Stimulated activated naive CD8-positive, alpha-beta T cell treated with anti-CD3 and anti-CD28 coated beads, Interleukin-15, Interleukin-2, amounts not matched to agents 100 ng/mL and 50 ng/mL, for 24 hours (primary cell): ENCODE results near the gene GAS1.

Source experiments
- H3K27ac Mint-ChIP-seq: one replicate; pipeline ENCODE4 v1.8.0; 2021; ENCODE audit warnings: mild to moderate bottlenecking, mixed read lengths
- H3K27me3 Mint-ChIP-seq: one replicate; pipeline ENCODE4 v1.8.0; 2021; ENCODE audit warnings: mixed read lengths
- H3K36me3 Mint-ChIP-seq: one replicate; pipeline ENCODE4 v1.8.0; 2021; ENCODE audit warnings: low read depth, mixed read lengths
- H3K4me1 Mint-ChIP-seq: one replicate; pipeline ENCODE4 v1.8.0; 2021; ENCODE audit warnings: low read depth, mixed read lengths
- H3K4me3 Mint-ChIP-seq: one replicate; pipeline ENCODE4 v1.8.0; 2021; ENCODE audit warnings: mild to moderate bottlenecking, mixed read lengths
- H3K9me3 Mint-ChIP-seq: one replicate; pipeline ENCODE4 v1.8.0; 2021; ENCODE audit warnings: mixed read lengths

The GAS1 gene

GRCh38 chr9:86921151-86921923, 26.0 kb downstream of the GAS1 start:
- H3K27ac Mint-ChIP-seq: no peak overlapping the region
- peaks cover 31% of the 10 kb centered on the region for H3K27me3 Mint-ChIP-seq
- H3K9me3 Mint-ChIP-seq: no peaks in the 10 kb centered on the region
- H3K4me1 Mint-ChIP-seq: no peaks in the 10 kb centered on the region
- H3K36me3 Mint-ChIP-seq: no peaks in the 10 kb centered on the region
- H3K4me3 Mint-ChIP-seq: no peak overlapping the region

GRCh38 chr9:86918556-86918955, 28.8 kb downstream of the GAS1 start:
- Mint-ChIP-seq H3K27ac (no peak overlapping the region), H3K27me3 (peaks cover 30% of the 10 kb centered on the region), H3K36me3 (no peaks in the 10 kb centered on the region), H3K4me3 (no peak overlapping the region), H3K4me1 (no peaks in the 10 kb centered on the region), H3K9me3 (no peaks in the 10 kb centered on the region)

GRCh38 chr9:86912210-86912609, 35.1 kb downstream of the GAS1 start:
- Mint-ChIP-seq H3K27ac (no peak overlapping the region), H3K36me3 (no peaks in the 10 kb centered on the region), H3K4me1 (no peaks in the 10 kb centered on the region), H3K27me3 (peaks cover 35% of the 10 kb centered on the region), H3K4me3 (no peak overlapping the region), H3K9me3 (no peaks in the 10 kb centered on the region)

- H3K36me3 Mint-ChIP-seq: no peaks in the 10 kb centered on the region
Measured at GRCh38 chr9:86909388-86909787, 37.9 kb downstream of the GAS1 start.

DNA sequence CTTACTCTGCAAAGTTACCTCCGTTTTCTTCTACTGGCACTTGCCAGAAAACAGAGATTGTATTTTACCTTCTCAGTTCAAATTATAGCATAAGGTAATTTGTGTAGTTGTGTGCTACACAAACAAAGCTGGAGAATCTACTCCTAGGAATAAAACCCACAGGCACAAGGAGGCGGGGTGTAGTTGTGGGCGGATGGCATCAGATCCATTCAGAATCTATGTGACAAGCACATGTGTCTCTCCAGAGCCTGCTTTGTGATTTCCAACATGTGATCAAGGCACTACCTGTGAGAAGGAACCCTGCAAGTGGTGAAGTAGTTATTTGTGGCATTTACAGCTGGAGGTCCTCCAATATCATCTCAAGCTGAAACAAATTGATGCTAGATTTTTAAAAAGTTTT, 39.0 kb downstream of the GAS1 start:
- H3K36me3 Mint-ChIP-seq: peaks cover 4% of the 10 kb centered on the region
- H3K27me3 Mint-ChIP-seq: peaks cover 56% of the 10 kb centered on the region
- no peaks in the 10 kb centered on the region for H3K9me3 Mint-ChIP-seq
- H3K4me3 Mint-ChIP-seq: no peak overlapping the region
- H3K4me1 Mint-ChIP-seq: peaks cover 6% of the 10 kb centered on the region
- no peak overlapping the region for H3K27ac Mint-ChIP-seq

More at GRCh38 chr9:86909388-86909787, 37.9 kb downstream of the GAS1 start:
- H3K9me3 Mint-ChIP-seq: no peaks in the 10 kb centered on the region
- no peaks in the 10 kb centered on the region for H3K4me1 Mint-ChIP-seq
- no peak overlapping the region for H3K4me3 Mint-ChIP-seq
- H3K27ac Mint-ChIP-seq: no peak overlapping the region
- peaks cover 53% of the 10 kb centered on the region for H3K27me3 Mint-ChIP-seq

- H3K4me1 Mint-ChIP-seq: peaks cover 9% of the 10 kb centered on the region
- H3K27me3 Mint-ChIP-seq: peaks cover 63% of the 10 kb centered on the region
- no peak overlapping the region for H3K27ac Mint-ChIP-seq
- no peaks in the 10 kb centered on the region for H3K9me3 Mint-ChIP-seq
- H3K36me3 Mint-ChIP-seq: peaks cover 4% of the 10 kb centered on the region
- H3K4me3 Mint-ChIP-seq: no peak overlapping the region
Measured at GRCh38 chr9:86907346-86907745, 40.0 kb downstream of the GAS1 start.

DNA sequence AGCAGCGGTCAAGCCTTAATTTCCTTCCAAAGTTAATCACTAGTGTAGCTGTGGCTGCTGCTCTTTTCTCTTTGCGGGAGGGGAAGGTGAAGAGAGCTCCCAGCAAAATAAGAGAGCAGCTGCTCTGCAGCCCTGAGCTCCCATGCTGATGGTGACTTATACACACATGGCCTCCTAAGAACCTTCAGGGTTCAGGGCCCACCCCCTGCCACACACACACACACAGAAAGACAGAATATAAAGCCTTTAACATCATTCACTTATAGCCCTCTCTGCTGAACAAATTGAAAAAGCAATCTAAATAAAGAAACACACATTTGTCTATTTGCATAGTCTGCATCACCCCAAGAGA, 43.6 kb downstream of the GAS1 start:
- Mint-ChIP-seq H3K27me3 (peaks cover 66% of the 10 kb centered on the region), H3K4me3 (no peak overlapping the region), H3K36me3 (peaks cover 4% of the 10 kb centered on the region), H3K9me3 (no peaks in the 10 kb centered on the region), H3K4me1 (peaks cover 9% of the 10 kb centered on the region), H3K27ac (no peak overlapping the region)

DNA sequence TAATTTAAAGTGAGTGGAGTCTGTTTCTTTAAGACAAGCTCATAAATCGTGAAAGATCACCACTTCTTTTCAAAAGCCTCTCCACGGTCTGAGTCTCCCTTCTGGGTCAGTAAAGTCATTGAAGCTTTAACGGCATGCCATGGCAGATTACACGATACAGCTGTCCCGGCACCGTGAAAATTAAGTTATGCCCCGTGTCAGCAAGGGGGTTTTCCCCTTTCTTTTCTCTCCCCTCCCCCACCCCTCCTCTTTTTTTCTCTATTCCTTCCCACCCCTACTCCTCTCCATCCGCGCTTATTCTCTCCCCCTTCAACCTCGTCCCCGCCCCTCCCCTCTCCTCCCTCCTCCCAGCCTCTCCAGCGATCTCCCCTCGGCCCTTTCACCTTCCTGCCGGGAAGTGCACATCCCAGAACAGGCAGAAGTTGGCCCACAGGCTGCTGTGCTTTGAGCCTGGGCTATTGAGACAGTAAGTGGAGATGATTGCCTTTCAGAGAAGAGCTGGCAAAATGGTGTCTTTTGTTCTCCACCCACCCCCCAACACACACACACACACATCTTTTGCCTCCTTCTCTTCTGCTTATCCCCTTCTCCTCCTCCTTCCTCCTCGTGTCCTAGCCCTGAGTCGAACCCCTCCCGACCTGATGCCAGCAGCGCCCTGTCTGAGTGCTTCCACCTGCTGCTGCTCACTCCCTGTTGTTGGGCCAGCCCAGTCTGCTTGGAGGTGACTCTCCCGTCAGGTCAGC, 44.1 kb downstream of the GAS1 start:
- Mint-ChIP-seq H3K27me3 (peaks cover 64% of the 10 kb centered on the region), H3K4me3 (no peak overlapping the region), H3K36me3 (peaks cover 4% of the 10 kb centered on the region), H3K4me1 (peaks cover 9% of the 10 kb centered on the region), H3K9me3 (no peaks in the 10 kb centered on the region), H3K27ac (no peak overlapping the region)

DNA sequence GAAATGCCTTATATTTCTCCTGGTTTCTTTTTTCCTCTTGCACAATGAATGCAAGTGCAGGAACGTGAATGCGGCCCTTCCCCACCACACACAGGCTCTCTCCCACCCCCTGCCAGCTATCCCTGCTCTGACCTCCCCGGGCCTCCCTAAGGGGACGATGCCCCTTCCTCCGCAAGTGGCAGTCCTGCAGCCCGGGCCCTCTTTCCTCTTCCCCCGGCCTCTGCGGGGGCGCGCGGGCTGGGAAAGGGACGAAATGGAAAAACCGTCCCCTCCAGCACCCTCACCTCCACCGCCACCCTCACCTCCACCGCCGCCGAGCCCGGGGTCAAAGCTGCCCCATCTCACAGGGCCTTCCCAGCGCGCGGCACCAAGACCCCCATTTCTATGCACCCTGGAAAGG, 44.7 kb downstream of the GAS1 start:
- Mint-ChIP-seq H3K9me3 (no peaks in the 10 kb centered on the region), H3K4me1 (peaks cover 9% of the 10 kb centered on the region), H3K4me3 (no peak overlapping the region), H3K27ac (no peak overlapping the region), H3K36me3 (peaks cover 4% of the 10 kb centered on the region), H3K27me3 (peaks cover 61% of the 10 kb centered on the region)

- H3K4me1 Mint-ChIP-seq: peaks cover 9% of the 10 kb centered on the region
- H3K27ac Mint-ChIP-seq: no peak overlapping the region
- peaks cover 4% of the 10 kb centered on the region for H3K36me3 Mint-ChIP-seq
- H3K9me3 Mint-ChIP-seq: no peaks in the 10 kb centered on the region
- no peak overlapping the region for H3K4me3 Mint-ChIP-seq
- H3K27me3 Mint-ChIP-seq: peaks cover 57% of the 10 kb centered on the region
Measured at GRCh38 chr9:86902176-86902575, 45.1 kb downstream of the GAS1 start.

GRCh38 chr9:86901511-86901910, 45.8 kb downstream of the GAS1 start:
- H3K4me1 Mint-ChIP-seq: peaks cover 9% of the 10 kb centered on the region
- no peak overlapping the region for H3K4me3 Mint-ChIP-seq

More at GRCh38 chr9:86901511-86901910, 45.8 kb downstream of the GAS1 start:
- H3K9me3 Mint-ChIP-seq: no peaks in the 10 kb centered on the region
- H3K36me3 Mint-ChIP-seq: peaks cover 4% of the 10 kb centered on the region
- H3K27me3 Mint-ChIP-seq: peaks cover 55% of the 10 kb centered on the region
- H3K27ac Mint-ChIP-seq: no peak overlapping the region
